ENCODE data around the gene ZXDB. TPM values are rescaled to one million over a fixed set of nuclear protein-coding genes. Genes with fewer than 3 reads are reported as not detected.

The ZXDB gene
- total RNA-seq: 21.9 TPM

DNA sequence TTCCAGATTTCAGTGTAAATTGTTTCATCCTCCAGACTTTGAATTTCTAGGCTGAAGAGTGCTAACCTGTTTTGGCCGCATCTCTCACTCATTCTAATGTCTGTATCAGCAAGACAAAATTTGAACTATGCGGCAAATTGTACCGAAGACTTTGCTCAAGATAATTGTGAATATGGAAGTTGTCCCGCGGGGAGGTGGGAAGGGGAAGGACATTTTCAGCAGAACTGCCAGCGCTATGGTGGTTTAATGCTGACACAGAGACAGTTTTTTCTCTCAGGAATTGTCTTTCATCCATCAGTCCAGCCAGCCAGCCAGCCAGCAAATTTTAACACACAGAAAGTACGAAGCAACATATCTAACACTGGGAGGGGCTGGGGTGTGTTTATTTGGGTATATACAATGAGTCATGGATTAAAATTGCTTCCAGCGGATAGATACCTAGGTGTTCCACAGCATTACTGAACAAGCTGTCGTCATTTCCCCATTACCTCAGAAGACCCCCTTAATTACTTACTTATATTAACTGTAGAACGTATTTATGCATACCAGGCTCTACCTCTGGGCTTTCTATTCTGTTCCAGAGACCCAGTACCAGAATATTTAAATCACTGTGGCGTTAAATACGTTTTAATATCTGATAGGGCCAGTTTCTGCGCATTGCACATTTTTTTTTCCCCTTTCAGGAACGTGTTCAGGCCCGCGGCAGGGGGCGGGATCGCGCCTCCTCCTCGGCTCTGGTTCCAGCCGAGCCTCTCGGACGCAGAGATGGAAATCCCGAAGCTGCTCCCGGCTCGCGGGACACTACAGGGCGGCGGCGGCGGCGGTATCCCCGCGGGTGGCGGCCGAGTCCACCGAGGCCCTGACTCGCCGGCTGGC is at the start of gene ZXDB:
Gene ZXDB, plus strand, starts transcription at position 728 of the 876 bp plus-strand sequence. Its CDS starts 38 bp downstream, at position 766.

Other genes starting within 250 kb of the ZXDB start
- 0.31 TPM for gene NLRP2B, start 88.2 kb downstream of the ZXDB start, total RNA-seq

Measured in parietal lobe (tissue), 1 donor.